ENCODE data around the gene TCF23.

TCF23 gene

DNA sequence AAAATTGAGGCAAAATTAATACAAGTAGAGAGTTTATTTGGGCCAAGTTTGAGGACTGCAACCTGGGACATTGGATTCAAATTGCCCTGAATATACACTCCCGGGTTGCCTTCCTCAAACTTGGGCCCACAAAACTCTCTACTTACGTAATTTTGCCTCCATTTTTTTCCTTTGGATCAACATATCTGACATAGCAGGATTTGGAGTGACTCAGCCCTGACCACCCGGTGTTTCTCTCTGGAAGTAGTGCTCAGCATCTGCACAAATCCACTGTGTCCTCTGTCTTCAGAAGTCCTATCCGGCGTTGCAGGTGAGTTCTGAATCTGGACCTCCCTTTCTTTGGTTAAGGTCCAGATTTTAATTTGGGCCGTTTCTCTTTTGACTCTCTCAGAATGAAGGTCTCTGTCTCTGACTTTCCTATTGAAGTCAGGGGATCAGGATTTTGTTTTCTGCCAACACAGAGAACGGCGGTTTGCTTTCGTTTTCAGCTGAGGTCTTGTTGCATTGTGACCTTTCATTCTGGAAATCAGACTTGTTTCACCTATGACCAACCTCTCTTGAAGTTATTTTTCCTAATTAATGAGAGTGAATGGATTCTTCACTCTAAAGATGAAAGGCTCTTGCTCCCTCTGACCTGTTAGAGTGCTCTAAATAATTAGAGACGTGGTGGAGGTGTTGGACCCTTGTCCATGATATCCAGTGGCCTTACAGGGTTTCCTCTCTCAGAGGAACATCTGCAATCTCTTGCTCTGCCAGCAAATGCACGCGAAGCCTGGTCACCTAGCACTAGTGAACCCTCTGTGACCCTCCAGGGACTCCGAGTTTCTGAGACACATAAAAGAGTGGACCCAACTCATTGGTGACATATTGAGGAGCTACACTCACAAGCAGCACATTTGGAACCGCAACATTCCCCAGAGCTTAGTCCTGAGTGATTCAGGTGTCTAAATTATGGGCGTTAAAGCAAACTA, 13.6 kb downstream of the TCF23 start:
- no peak overlapping the region for H3K18ac ChIP-seq (ENCODE audit: low read length)
- H3K23ac ChIP-seq (ENCODE audit: low read length): no peak overlapping the region
- H2AK5ac ChIP-seq (ENCODE audit: low read length): no peak overlapping the region
- no CpG with 5 or more reads among the region's 15 CpGs for WGBS (ENCODE audit: extremely low coverage, insufficient coverage, low lambda C conversion rate)
- no peak overlapping the region for H3K56ac ChIP-seq (ENCODE audit: low read length)
- no peak overlapping the region for H3K9ac ChIP-seq (ENCODE audit: low read length)
- no peak overlapping the region for H2BK5ac ChIP-seq (ENCODE audit: low read length)
- no peak overlapping the region for H3K4ac ChIP-seq (ENCODE audit: low read depth, low read length)
- H3K27ac ChIP-seq (ENCODE audit: low read depth, low read length): no peak overlapping the region
- H4K5ac ChIP-seq (ENCODE audit: low read length): no peak overlapping the region
- no peaks in the 10 kb centered on the region for H3K79me2 ChIP-seq (ENCODE audit: control insufficient read depth, insufficient read depth, low read length)
- no peaks in the 10 kb centered on the region for H3K4me1 ChIP-seq (ENCODE audit: control insufficient read depth, low read depth, low read length)
- H3K4me2 ChIP-seq (ENCODE audit: low read length): no peak overlapping the region
- H3K27me3 ChIP-seq (ENCODE audit: insufficient read depth, low read length, poor library complexity): no peaks in the 10 kb centered on the region
- H3K4me3 ChIP-seq (ENCODE audit: low read length): no peak overlapping the region
- no peak for DNase-seq
- no peak overlapping the region for H2BK15ac ChIP-seq (replicated peaks; ENCODE audit: low read depth)
- H2BK120ac ChIP-seq (ENCODE audit: low read depth, low read length): no peak overlapping the region
- no peaks in the 10 kb centered on the region for H3K79me1 ChIP-seq (ENCODE audit: low read length)
- H4K8ac ChIP-seq (ENCODE audit: low read depth, low read length): no peak overlapping the region
- H3K36me3 ChIP-seq (ENCODE audit: control insufficient read depth, insufficient read depth, low read length): no peaks in the 10 kb centered on the region

DNA sequence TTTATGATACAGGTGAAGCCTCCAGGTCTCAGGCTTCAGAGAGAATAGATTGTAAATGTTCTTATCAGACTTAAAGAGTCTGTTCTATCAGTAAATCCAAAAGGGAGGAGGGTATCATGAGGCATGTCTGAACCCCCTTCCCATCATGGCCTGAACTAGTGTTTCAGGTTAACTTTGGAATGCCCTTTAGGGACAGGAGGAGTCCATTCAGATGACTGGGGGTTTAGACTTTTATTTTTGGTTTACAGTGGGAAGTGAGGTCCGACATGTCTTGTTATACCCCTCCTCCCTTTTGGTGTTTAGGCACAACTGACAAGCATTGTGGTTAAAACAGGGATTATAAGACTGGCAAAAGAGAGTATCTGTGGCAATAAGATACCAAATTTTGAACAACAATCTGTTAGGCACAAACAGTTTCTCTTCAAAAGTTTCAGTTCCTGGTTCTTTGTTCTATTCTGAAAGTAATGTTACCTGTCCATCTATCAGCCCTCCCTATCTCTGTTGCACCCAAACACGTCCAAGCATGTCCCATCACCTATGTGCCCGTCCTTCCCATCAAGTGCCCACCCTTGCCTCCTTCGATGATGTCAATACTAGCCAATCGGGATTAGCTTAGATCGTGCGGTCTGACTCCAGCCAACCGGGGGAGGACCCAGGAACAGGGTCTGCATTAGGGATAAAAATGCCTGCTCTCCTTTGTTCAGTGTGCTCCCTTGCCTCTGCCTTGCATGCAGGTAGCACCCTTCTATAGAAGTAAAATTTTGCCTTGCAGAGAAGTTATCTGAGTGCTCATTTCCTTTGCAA, 16.4 kb downstream of the TCF23 start:
- WGBS (ENCODE audit: extremely low coverage, insufficient coverage, low lambda C conversion rate): no CpG with 5 or more reads among the region's 8 CpGs
- Histone ChIP-seq H4K5ac (ENCODE audit: low read length) (no peak overlapping the region), H3K23ac (ENCODE audit: low read length) (no peak overlapping the region), H3K4ac (ENCODE audit: low read depth, low read length) (no peak overlapping the region), H4K8ac (ENCODE audit: low read depth, low read length) (no peak overlapping the region), H3K27me3 (ENCODE audit: insufficient read depth, low read length, poor library complexity) (no peaks in the 10 kb centered on the region), H3K79me1 (ENCODE audit: low read length) (no peaks in the 10 kb centered on the region), H3K27ac (ENCODE audit: low read depth, low read length) (no peak overlapping the region), H3K4me2 (ENCODE audit: low read length) (no peak overlapping the region), H3K18ac (ENCODE audit: low read length) (no peak overlapping the region), H2BK15ac (replicated peaks; ENCODE audit: low read depth) (no peak overlapping the region), H3K36me3 (ENCODE audit: control insufficient read depth, insufficient read depth, low read length) (no peaks in the 10 kb centered on the region), H2BK120ac (ENCODE audit: low read depth, low read length) (no peak overlapping the region), H3K4me1 (ENCODE audit: control insufficient read depth, low read depth, low read length) (no peaks in the 10 kb centered on the region), H3K56ac (ENCODE audit: low read length) (no peak overlapping the region), H2AK5ac (ENCODE audit: low read length) (no peak overlapping the region), H3K9ac (ENCODE audit: low read length) (no peak overlapping the region), H2BK5ac (ENCODE audit: low read length) (no peak overlapping the region), H3K79me2 (ENCODE audit: control insufficient read depth, insufficient read depth, low read length) (no peaks in the 10 kb centered on the region), H3K4me3 (ENCODE audit: low read length) (no peak overlapping the region)
- no peak for DNase-seq

GRCh38 chr2:27170581-27171337, 22.0 kb downstream of the TCF23 start:
- H3K27ac ChIP-seq (ENCODE audit: low read depth, low read length): no peak overlapping the region
- no peak overlapping the region for H3K4me3 ChIP-seq (ENCODE audit: low read length)
- no peak overlapping the region for H4K5ac ChIP-seq (ENCODE audit: low read length)
- H3K56ac ChIP-seq (ENCODE audit: low read length): no peak overlapping the region
- no CpG with 5 or more reads among the region's 6 CpGs for WGBS (ENCODE audit: extremely low coverage, insufficient coverage, low lambda C conversion rate)
- H3K36me3 ChIP-seq (ENCODE audit: control insufficient read depth, insufficient read depth, low read length): no peaks in the 10 kb centered on the region
- DNase-seq: no peak
- H3K4ac ChIP-seq (ENCODE audit: low read depth, low read length): no peak overlapping the region
- H2BK5ac ChIP-seq (ENCODE audit: low read length): no peak overlapping the region
- no peak overlapping the region for H2AK5ac ChIP-seq (ENCODE audit: low read length)
- no peak overlapping the region for H3K9ac ChIP-seq (ENCODE audit: low read length)
- no peaks in the 10 kb centered on the region for H3K27me3 ChIP-seq (ENCODE audit: insufficient read depth, low read length, poor library complexity)
- no peak overlapping the region for H4K8ac ChIP-seq (ENCODE audit: low read depth, low read length)
- no peak overlapping the region for H2BK15ac ChIP-seq (replicated peaks; ENCODE audit: low read depth)
- H3K79me2 ChIP-seq (ENCODE audit: control insufficient read depth, insufficient read depth, low read length): no peaks in the 10 kb centered on the region
- no peak overlapping the region for H3K4me2 ChIP-seq (ENCODE audit: low read length)
- no peak overlapping the region for H3K18ac ChIP-seq (ENCODE audit: low read length)
- H3K79me1 ChIP-seq (ENCODE audit: low read length): no peaks in the 10 kb centered on the region
- no peaks in the 10 kb centered on the region for H3K4me1 ChIP-seq (ENCODE audit: control insufficient read depth, low read depth, low read length)
- no peak overlapping the region for H3K23ac ChIP-seq (ENCODE audit: low read length)
- no peak overlapping the region for H2BK120ac ChIP-seq (ENCODE audit: low read depth, low read length)

GRCh38 chr2:27171351-27171848, 22.6 kb downstream of the TCF23 start:
- no peak overlapping the region for H3K18ac ChIP-seq (ENCODE audit: low read length)
- no peak overlapping the region for H3K4me3 ChIP-seq (ENCODE audit: low read length)
- H3K27ac ChIP-seq (ENCODE audit: low read depth, low read length): no peak overlapping the region
- H2BK120ac ChIP-seq (ENCODE audit: low read depth, low read length): no peak overlapping the region
- DNase-seq: no peak
- no peak overlapping the region for H3K4ac ChIP-seq (ENCODE audit: low read depth, low read length)
- no peaks in the 10 kb centered on the region for H3K79me2 ChIP-seq (ENCODE audit: control insufficient read depth, insufficient read depth, low read length)
- no peak overlapping the region for H4K8ac ChIP-seq (ENCODE audit: low read depth, low read length)
- no peak overlapping the region for H3K23ac ChIP-seq (ENCODE audit: low read length)
- no peak overlapping the region for H2BK5ac ChIP-seq (ENCODE audit: low read length)
- H3K9ac ChIP-seq (ENCODE audit: low read length): no peak overlapping the region
- no peaks in the 10 kb centered on the region for H3K36me3 ChIP-seq (ENCODE audit: control insufficient read depth, insufficient read depth, low read length)
- H3K27me3 ChIP-seq (ENCODE audit: insufficient read depth, low read length, poor library complexity): no peaks in the 10 kb centered on the region
- H3K4me1 ChIP-seq (ENCODE audit: control insufficient read depth, low read depth, low read length): no peaks in the 10 kb centered on the region
- no peak overlapping the region for H4K5ac ChIP-seq (ENCODE audit: low read length)
- no peak overlapping the region for H3K56ac ChIP-seq (ENCODE audit: low read length)
- no peaks in the 10 kb centered on the region for H3K79me1 ChIP-seq (ENCODE audit: low read length)
- no peak overlapping the region for H2AK5ac ChIP-seq (ENCODE audit: low read length)
- WGBS (ENCODE audit: extremely low coverage, insufficient coverage, low lambda C conversion rate): no CpG with 5 or more reads among the region's 8 CpGs
- no peak overlapping the region for H2BK15ac ChIP-seq (replicated peaks; ENCODE audit: low read depth)
- no peak overlapping the region for H3K4me2 ChIP-seq (ENCODE audit: low read length)

GRCh38 chr2:27174638-27175037, 25.8 kb downstream of the TCF23 start:
- Histone ChIP-seq H3K4me2 (ENCODE audit: low read length) (no peak overlapping the region), H3K4ac (ENCODE audit: low read depth, low read length) (no peak overlapping the region), H4K5ac (ENCODE audit: low read length) (no peak overlapping the region), H2BK15ac (replicated peaks; ENCODE audit: low read depth) (no peak overlapping the region), H3K9ac (ENCODE audit: low read length) (no peak overlapping the region), H2AK5ac (ENCODE audit: low read length) (no peak overlapping the region), H3K27me3 (ENCODE audit: insufficient read depth, low read length, poor library complexity) (no peaks in the 10 kb centered on the region), H3K56ac (ENCODE audit: low read length) (no peak overlapping the region), H3K79me2 (ENCODE audit: control insufficient read depth, insufficient read depth, low read length) (no peaks in the 10 kb centered on the region), H3K79me1 (ENCODE audit: low read length) (no peaks in the 10 kb centered on the region), H3K4me1 (ENCODE audit: control insufficient read depth, low read depth, low read length) (no peaks in the 10 kb centered on the region), H2BK120ac (ENCODE audit: low read depth, low read length) (no peak overlapping the region), H3K36me3 (ENCODE audit: control insufficient read depth, insufficient read depth, low read length) (no peaks in the 10 kb centered on the region), H3K4me3 (ENCODE audit: low read length) (no peak overlapping the region), H3K23ac (ENCODE audit: low read length) (no peak overlapping the region), H4K8ac (ENCODE audit: low read depth, low read length) (no peak overlapping the region), H2BK5ac (ENCODE audit: low read length) (no peak overlapping the region), H3K18ac (ENCODE audit: low read length) (no peak overlapping the region), H3K27ac (ENCODE audit: low read depth, low read length) (no peak overlapping the region)
- 100% methylated on average over 2 of the region's 6 CpGs for WGBS (ENCODE audit: extremely low coverage, insufficient coverage, low lambda C conversion rate)
- no peak for DNase-seq
